NCI-H446 (cell line): ENCODE results near the gene HTRA2.

ENCODE experiments used
- DNase-seq, 2 experiments: peaks; one replicate each; lab custom pipeline; 2025; lab: John Stamatoyannopoulos, UW

HTRA2 gene

GRCh38 chr2:74500578-74500946, 29.2 kb upstream of the HTRA2 start:
- no peak for DNase-seq

- no peak for DNase-seq
These were observed 28.2 kb upstream of the HTRA2 start for GRCh38 chr2:74501335-74502071.

- DNase-seq = no peak
These were observed 27.5 kb upstream of the HTRA2 start for GRCh38 chr2:74502147-74502719.

GRCh38 chr2:74502720-74503505, 26.8 kb upstream of the HTRA2 start:
- DNase-seq = no peak

GRCh38 chr2:74503506-74504475, 25.9 kb upstream of the HTRA2 start:
- no peak for DNase-seq

GRCh38 chr2:74504591-74504990, 25.1 kb upstream of the HTRA2 start:
- no peak for DNase-seq

GRCh38 chr2:74505448-74506246, 24.1 kb upstream of the HTRA2 start:
- DNase-seq = no peak

GRCh38 chr2:74507145-74507925, 22.4 kb upstream of the HTRA2 start, which contains the start of gene PCGF1:
TSS of gene PCGF1 (minus strand) at chr2:74507695. CDS start at chr2:74507668, 27 bp downstream.
- DNase-seq = peak; percentile 93 to 97

GRCh38 chr2:74507926-74508520, 21.7 kb upstream of the HTRA2 start:
- DNase-seq = peak in 1 of 2 experiments; percentile 52

- no peak for DNase-seq
These were observed 19.5 kb upstream of the HTRA2 start for GRCh38 chr2:74510272-74510671.

- no peak for DNase-seq
These were observed 18.4 kb upstream of the HTRA2 start for GRCh38 chr2:74511104-74511989.

- no peak for DNase-seq
These were observed 16.8 kb upstream of the HTRA2 start for GRCh38 chr2:74512744-74513604.

GRCh38 chr2:74513605-74514367, 15.9 kb upstream of the HTRA2 start:
- DNase-seq = no peak

- DNase-seq = no peak
These were observed 15.1 kb upstream of the HTRA2 start, which contains the start of gene TLX2 for GRCh38 chr2:74514368-74515270. TSS of gene TLX2 (plus strand) at chr2:74514450. CDS start at chr2:74514807, 357 bp downstream.

- no peak for DNase-seq
These were observed 14.3 kb upstream of the HTRA2 start for GRCh38 chr2:74515271-74515980.
